Peyer's patch (tissue), 4 donors: ENCODE measurements around the gene BCL3. TPM values are rescaled to one million over a fixed set of nuclear protein-coding genes. Genes with fewer than 3 reads are reported as not detected.

Experiments
- DNase-seq, 3 donors: peaks; one replicate each; pipeline ENCODE4 v3.0.0-alpha.2; 2017 to 2019
- H3K27ac ChIP-seq, 4 donors: fragments of 200-600 bp; sonication (generic); one replicate each; pipeline ENCODE4 v1.5.1; 2016 to 2019
- H3K27me3 ChIP-seq, 2 donors: fragments of 200-600 bp; sonication (generic); one replicate each; pipeline ENCODE4 v1.5.1; 2019
- H3K36me3 ChIP-seq, 3 donors: fragments of 200-600 bp; sonication (generic); one replicate each; pipeline ENCODE4 v1.5.1; 2016 to 2019
- H3K4me1 ChIP-seq, 4 donors: fragments of 200-600 bp; sonication (generic); one replicate each; pipeline ENCODE4 v1.5.1; 2016 to 2019
- H3K4me3 ChIP-seq, 4 donors: fragments of 200-600 bp; sonication (generic); 1 replicate in 3 of 4; 2 replicates in 1 of 4; pipeline ENCODE4 v1.5.1; 2016 to 2019; ENCODE audit warnings: mild to moderate bottlenecking in 1 of 4
- H3K9me3 ChIP-seq, 4 donors: fragments of 200-600 bp; sonication (generic); one replicate each; pipeline ENCODE4 v1.5.1; 2016 to 2019; ENCODE audit warnings: mild to moderate bottlenecking in 1 of 4
- POLR2A ChIP-seq, 2 donors: fragments of 450-650 bp; IDR thresholded peaks; one replicate each; pipeline ENCODE4 v1.5.1; 2017; ENCODE audit warnings: antibody characterized with exemption in 2 of 2, mild to moderate bottlenecking in 2 of 2, moderate library complexity in 2 of 2
- total RNA-seq, 4 donors: library from RNA; depleted of rRNA; stranded (reverse); fragments of >200 nt; gene quantifications; one replicate each; pipeline ENCODE4 v1.1.0, GENCODE V29; 2016
- TF ChIP-seq, protein P1 (sequence below), 6 experiments: fragments of 450-650 bp in 4 of 6; fragments of 200-600 bp in 2 of 6; sonication (generic) in 1 of 6; IDR thresholded peaks; one replicate each; pipeline ENCODE4 v1.5.1; 2017 to 2019; ENCODE audit warnings: antibody characterized with exemption in 6 of 6, mild to moderate bottlenecking in 3 of 6, moderate library complexity in 1 of 6

BCL3 gene
- total RNA-seq, 4 donors from 2014 or later: 45.4 to 136 (median 119) TPM

DNA sequence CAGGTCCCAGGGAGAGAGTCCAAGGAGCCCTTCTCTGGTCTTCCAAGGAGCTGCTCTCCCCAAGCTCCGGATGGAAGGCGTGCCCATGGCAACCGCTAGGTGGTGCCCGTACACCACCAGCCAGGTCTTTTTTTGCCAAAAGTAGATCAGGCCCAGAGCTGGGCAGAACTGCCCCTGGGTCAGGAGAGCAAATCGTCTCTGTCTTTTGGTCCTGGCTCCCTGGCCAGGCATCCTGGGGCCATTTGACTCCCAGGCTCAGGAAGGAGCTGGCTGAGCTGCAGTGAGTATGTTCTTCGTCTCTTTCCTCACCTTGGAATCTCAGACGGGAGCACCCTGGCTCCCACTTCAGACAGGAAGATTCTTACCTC, 24.6 kb upstream of the BCL3 start:
- Histone ChIP-seq H3K27ac (peak overlapping the region; percentile 50 to 89 (median 84)), H3K27me3 (no peaks in the 10 kb centered on the region), H3K9me3 (no peaks in the 10 kb centered on the region), H3K4me3 (peak overlapping the region in 2 of 4 donors; percentile 33 to 35), H3K36me3 (no peaks in the 10 kb centered on the region), H3K4me1 (peaks cover 0 to 33% (median 12%) of the 10 kb centered on the region in 4 donors)
- peak; percentile 72 to 92 (median 92) for DNase-seq
- TF ChIP-seq POLR2A (IDR thresholded peaks at IDR 0.05): peak in 1 of 2 donors; percentile 37
- TF ChIP-seq, protein P1, sequence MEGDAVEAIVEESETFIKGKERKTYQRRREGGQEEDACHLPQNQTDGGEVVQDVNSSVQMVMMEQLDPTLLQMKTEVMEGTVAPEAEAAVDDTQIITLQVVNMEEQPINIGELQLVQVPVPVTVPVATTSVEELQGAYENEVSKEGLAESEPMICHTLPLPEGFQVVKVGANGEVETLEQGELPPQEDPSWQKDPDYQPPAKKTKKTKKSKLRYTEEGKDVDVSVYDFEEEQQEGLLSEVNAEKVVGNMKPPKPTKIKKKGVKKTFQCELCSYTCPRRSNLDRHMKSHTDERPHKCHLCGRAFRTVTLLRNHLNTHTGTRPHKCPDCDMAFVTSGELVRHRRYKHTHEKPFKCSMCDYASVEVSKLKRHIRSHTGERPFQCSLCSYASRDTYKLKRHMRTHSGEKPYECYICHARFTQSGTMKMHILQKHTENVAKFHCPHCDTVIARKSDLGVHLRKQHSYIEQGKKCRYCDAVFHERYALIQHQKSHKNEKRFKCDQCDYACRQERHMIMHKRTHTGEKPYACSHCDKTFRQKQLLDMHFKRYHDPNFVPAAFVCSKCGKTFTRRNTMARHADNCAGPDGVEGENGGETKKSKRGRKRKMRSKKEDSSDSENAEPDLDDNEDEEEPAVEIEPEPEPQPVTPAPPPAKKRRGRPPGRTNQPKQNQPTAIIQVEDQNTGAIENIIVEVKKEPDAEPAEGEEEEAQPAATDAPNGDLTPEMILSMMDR (IDR thresholded peaks at IDR 0.05): peak; percentile 96 to 99 (median 98)

DNA sequence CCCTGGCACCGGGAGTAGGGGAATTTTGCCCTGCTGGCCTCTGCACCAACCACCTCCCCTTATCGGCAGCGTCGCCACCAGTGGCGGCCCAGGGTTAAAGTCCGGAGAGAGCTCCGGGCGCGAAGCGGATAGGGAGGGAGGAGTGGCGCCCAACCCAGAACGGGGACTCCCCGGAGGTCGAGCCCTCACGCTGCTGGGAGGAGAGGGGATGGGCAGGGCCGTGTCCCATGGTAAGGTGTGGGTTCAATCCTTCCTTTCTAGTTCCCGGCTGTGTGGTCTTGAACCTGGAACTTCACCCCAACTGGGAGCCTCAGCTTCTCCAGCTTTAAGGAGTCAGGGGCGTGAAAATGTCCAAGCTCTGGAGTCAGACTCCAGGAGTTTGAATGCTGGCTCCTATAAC, 23.3 kb upstream of the BCL3 start:
- TF ChIP-seq, protein P1 (IDR thresholded peaks at IDR 0.05): no peak
- peak in 1 of 2 donors; percentile 50 for TF ChIP-seq POLR2A (IDR thresholded peaks at IDR 0.05)
- H3K9me3 ChIP-seq: no peaks in the 10 kb centered on the region
- DNase-seq: peak in 2 of 3 donors; percentile 89 to 95
- H3K4me1 ChIP-seq: peaks cover 0 to 27% (median 10%) of the 10 kb centered on the region in 4 donors
- no peaks in the 10 kb centered on the region for H3K36me3 ChIP-seq
- no peaks in the 10 kb centered on the region for H3K27me3 ChIP-seq
- peak overlapping the region in 1 of 4 donors; percentile 25 for H3K4me3 ChIP-seq
- peak overlapping the region; percentile 17 to 89 (median 84) for H3K27ac ChIP-seq

DNA sequence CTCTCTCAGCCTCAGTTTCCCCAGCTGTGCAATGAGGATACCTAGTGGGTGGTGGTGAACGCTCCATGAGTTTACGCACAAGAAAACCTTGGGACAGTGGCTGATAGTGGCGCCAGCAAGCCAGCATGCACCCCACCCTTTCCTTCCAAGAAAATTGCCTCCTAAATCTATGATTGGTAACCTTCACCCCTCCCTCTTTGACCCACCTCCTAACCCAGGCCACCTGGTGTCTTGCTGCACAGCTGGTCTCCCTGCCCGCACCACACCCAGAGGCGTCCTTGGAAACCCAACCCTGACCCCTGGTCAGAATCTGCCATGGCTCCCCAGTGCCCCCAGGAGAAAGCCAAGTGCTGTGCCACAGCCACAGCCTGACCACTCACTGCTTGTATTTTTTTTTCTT, 22.8 kb upstream of the BCL3 start:
- Histone ChIP-seq H3K27ac (peak overlapping the region; percentile 17 to 89 (median 82)), H3K4me1 (peaks cover 0 to 27% (median 10%) of the 10 kb centered on the region in 4 donors), H3K9me3 (no peaks in the 10 kb centered on the region), H3K27me3 (no peaks in the 10 kb centered on the region), H3K36me3 (no peaks in the 10 kb centered on the region), H3K4me3 (peak overlapping the region in 1 of 4 donors; percentile 25)
- TF ChIP-seq, protein P1 (IDR thresholded peaks at IDR 0.05): no peak
- TF ChIP-seq POLR2A (IDR thresholded peaks at IDR 0.05): no peak
- peak in 1 of 3 donors; percentile 73 for DNase-seq

GRCh38 chr19:44726465-44726864, 22.0 kb upstream of the BCL3 start:
- Histone ChIP-seq H3K4me3 (no peak overlapping the region), H3K27me3 (no peaks in the 10 kb centered on the region)
- TF ChIP-seq POLR2A (IDR thresholded peaks at IDR 0.05): no peak
- TF ChIP-seq, protein P1 (IDR thresholded peaks at IDR 0.05): no peak

DNA sequence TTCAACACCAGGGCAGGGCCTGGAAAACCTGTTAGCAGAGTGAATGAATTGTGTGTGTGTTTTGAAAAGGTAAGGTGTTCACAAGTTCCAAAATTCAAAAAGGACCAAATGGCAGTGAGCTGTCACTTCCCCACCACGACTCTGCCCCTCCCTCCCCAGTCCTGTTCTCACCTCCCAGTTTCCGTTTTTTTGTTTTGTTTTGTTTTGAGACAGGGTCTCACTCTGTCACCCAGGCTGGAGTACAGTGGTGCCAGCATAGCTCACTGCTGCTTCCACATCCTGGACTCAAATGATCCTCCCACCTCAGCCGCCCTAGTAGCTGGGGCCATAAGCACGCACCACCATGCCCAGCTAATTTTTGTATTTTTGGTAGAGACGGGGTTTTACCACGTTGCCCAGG, 20.3 kb upstream of the BCL3 start:
- no peaks in the 10 kb centered on the region for H3K36me3 ChIP-seq
- no peak overlapping the region for H3K27ac ChIP-seq
- TF ChIP-seq, protein P1 (IDR thresholded peaks at IDR 0.05): no peak
- no peak for TF ChIP-seq POLR2A (IDR thresholded peaks at IDR 0.05)
- no peak for DNase-seq
- H3K4me1 ChIP-seq: peaks cover 0 to 23% (median 10%) of the 10 kb centered on the region in 4 donors
- no peaks in the 10 kb centered on the region for H3K27me3 ChIP-seq
- no peaks in the 10 kb centered on the region for H3K9me3 ChIP-seq
- H3K4me3 ChIP-seq: no peak overlapping the region

More at GRCh38 chr19:44726465-44726864, 22.0 kb upstream of the BCL3 start:
- Histone ChIP-seq H3K9me3 (no peaks in the 10 kb centered on the region), H3K27ac (peak overlapping the region in 3 of 4 donors; percentile 63 to 86 (median 78)), H3K36me3 (no peaks in the 10 kb centered on the region), H3K4me1 (peaks cover 0 to 27% (median 10%) of the 10 kb centered on the region in 4 donors)
- DNase-seq: peak in 1 of 3 donors; percentile 79
